Caco-2 (cell line): ENCODE data around the gene SLC38A8. TPM values are rescaled to one million over a fixed set of nuclear protein-coding genes. Genes with fewer than 3 reads are reported as not detected.

Source experiments
- BruUV-seq: library from RNA; stranded (reverse); fragments of 400-500 nt; replicated peaks from 2 replicates; lab custom pipeline; 2021; lab: Mats Ljungman, UMichigan
- CTCF ChIA-PET: fragments of 300-600 bp; sonication (Branson Sonifier 250); formaldehyde crosslinking; loops from one replicate; lab custom pipeline; 2022; ENCODE audit warnings: antibody characterized with exemption; lab: Charles Lee
- POLR2A ChIA-PET: fragments of 300-600 bp; sonication (Branson Sonifier 250); formaldehyde crosslinking; loops from one replicate; lab custom pipeline; 2022; ENCODE audit warnings: antibody characterized with exemption; lab: Charles Lee
- DNase-seq, 2 experiments: peaks; one replicate each; pipeline versions ENCODE4 v3.0.0 to v3.0.0-alpha.2; 2020 to 2022
- H3K27me3 ChIP-seq: replicated peaks from 2 replicates; pipeline ENCODE4 v1.6.0; 2011; ENCODE audit warnings: low read length; ENCODE audit not compliant: control insufficient read depth, insufficient read depth
- H3K36me3 ChIP-seq: 2 replicates; pipeline ENCODE4 v1.5.1; 2011; ENCODE audit warnings: low read length; ENCODE audit not compliant: control insufficient read depth, insufficient read depth
- H3K4me1 ChIP-seq: fragments of 250-450 bp; sonication (Bioruptor Pico); 2 replicates; pipeline ENCODE4 v1.5.1; 2020; ENCODE audit warnings: mild to moderate bottlenecking
- H3K4me3 ChIP-seq: 2 replicates; pipeline ENCODE4 v1.5.1; 2011; ENCODE audit warnings: low read depth, mild to moderate bottlenecking, control low read depth, low read length
- H3K9me3 ChIP-seq: fragments of 250-450 bp; sonication (Bioruptor Pico); 2 replicates; pipeline ENCODE4 v1.5.1; 2020; ENCODE audit warnings: mild to moderate bottlenecking, moderate library complexity
- H3K27ac Mint-ChIP-seq: one replicate; pipeline ENCODE4 v1.8.0; 2022; ENCODE audit warnings: mixed read lengths; ENCODE audit not compliant: unreplicated experiment
- H3K27me3 Mint-ChIP-seq: one replicate; pipeline ENCODE4 v1.8.0; 2022; ENCODE audit warnings: mixed read lengths; ENCODE audit not compliant: insufficient read depth, unreplicated experiment
- H3K36me3 Mint-ChIP-seq: one replicate; pipeline ENCODE4 v1.8.0; 2022; ENCODE audit warnings: mild to moderate bottlenecking, mixed read lengths; ENCODE audit not compliant: insufficient read depth, unreplicated experiment
- H3K4me1 Mint-ChIP-seq: one replicate; pipeline ENCODE4 v1.8.0; 2022; ENCODE audit warnings: low read depth, mixed read lengths; ENCODE audit not compliant: unreplicated experiment
- H3K4me3 Mint-ChIP-seq: one replicate; pipeline ENCODE4 v1.8.0; 2022; ENCODE audit warnings: mild to moderate bottlenecking, moderate library complexity, mixed read lengths; ENCODE audit not compliant: unreplicated experiment
- H3K9me3 Mint-ChIP-seq: one replicate; pipeline ENCODE4 v1.8.0; 2022; ENCODE audit warnings: mixed read lengths; ENCODE audit not compliant: unreplicated experiment
- CTCF ChIP-seq, 2 experiments: fragments of 200-600 bp in 1 of 2; IDR thresholded peaks; 1 replicate in 1 of 2; 2 replicates in 1 of 2; pipeline versions ENCODE4 v1.5.1 to v1.8.0; 2011 to 2022; ENCODE audit warnings: antibody characterized with exemption in 1 of 2, control low read depth in 1 of 2, inconsistent platforms in 1 of 2, low read depth in 1 of 2, low read length in 1 of 2, mild to moderate bottlenecking in 1 of 2, moderate library complexity in 1 of 2; ENCODE audit not compliant: insufficient read depth in 1 of 2, severe bottlenecking in 1 of 2, unreplicated experiment in 1 of 2
- intact Hi-C: fragments of 100-400 bp; cut with micrococcal nuclease; formaldehyde crosslinking; loops from one replicate; pipeline ENCODE4 v1.10.0; 2022; ENCODE audit not compliant: unreplicated experiment
- total RNA-seq: library from RNA; stranded (reverse); gene quantifications from 2 replicates; pipeline ENCODE4 v1.2.3, GENCODE V29; 2022

SLC38A8 gene
- total RNA-seq, 1 experiment from 2014 or later: 0.79 TPM

GRCh38 chr16:84045818-84046470, 3.3 kb upstream of the SLC38A8 start:
- ChIA-PET CTCF (interaction anchor here (0.7 kb wide), 1 partner anchor 37 kb away, joined by 7 read pairs; no protein-coding TSS in a partner anchor), POLR2A (no interaction called here)
- peaks cover 14% of the 10 kb centered on the region for H3K36me3 Mint-ChIP-seq
- H3K4me3 Mint-ChIP-seq: no peak overlapping the region
- Histone ChIP-seq H3K36me3 (peaks cover 4% of the 10 kb centered on the region), H3K4me1 (peaks cover 30% of the 10 kb centered on the region), H3K9me3 (no peaks in the 10 kb centered on the region), H3K4me3 (no peak overlapping the region), H3K27me3 (no peaks in the 10 kb centered on the region)
- H3K4me1 Mint-ChIP-seq: peaks cover 17% of the 10 kb centered on the region
- intact Hi-C loops: loop anchor here (5.0 kb wide), 1 partner anchor 219 kb away; no protein-coding TSS in a partner anchor
- no peaks in the 10 kb centered on the region for H3K9me3 Mint-ChIP-seq
- H3K27ac Mint-ChIP-seq: no peak overlapping the region
- TF ChIP-seq CTCF (IDR thresholded peaks at IDR 0.05; ENCODE audit: insufficient read depth in 1 of 2, low read depth in 1 of 2, low read length in 1 of 2, severe bottlenecking in 1 of 2, unreplicated experiment in 1 of 2): no peak
- DNase-seq: no peak
- no peaks in the 10 kb centered on the region for H3K27me3 Mint-ChIP-seq
- no TSS peak for BruUV-seq

GRCh38 chr16:84045001-84045817, 2.6 kb upstream of the SLC38A8 start:
- ChIA-PET CTCF (interaction anchor here (0.6 to 2.8 kb wide), 5 partner anchors 10 to 88 kb away, joined by 3 to 37 read pairs (median 3); no protein-coding TSS in a partner anchor), POLR2A (no interaction called here)
- intact Hi-C loops: loop anchor here (5.0 kb wide), 1 partner anchor 218 kb away; no protein-coding TSS in a partner anchor
- Histone ChIP-seq H3K4me1 (peaks cover 30% of the 10 kb centered on the region), H3K9me3 (no peaks in the 10 kb centered on the region), H3K27me3 (no peaks in the 10 kb centered on the region), H3K36me3 (peaks cover 4% of the 10 kb centered on the region), H3K4me3 (no peak overlapping the region)
- no TSS peak for BruUV-seq
- no peak overlapping the region for H3K27ac Mint-ChIP-seq
- no peak overlapping the region for H3K4me3 Mint-ChIP-seq
- H3K36me3 Mint-ChIP-seq: peaks cover 12% of the 10 kb centered on the region
- H3K9me3 Mint-ChIP-seq: no peaks in the 10 kb centered on the region
- peaks cover under 1% of the 10 kb centered on the region for H3K27me3 Mint-ChIP-seq
- peaks cover 17% of the 10 kb centered on the region for H3K4me1 Mint-ChIP-seq
- DNase-seq: no peak
- no peak for TF ChIP-seq CTCF (IDR thresholded peaks at IDR 0.05; ENCODE audit: insufficient read depth in 1 of 2, low read depth in 1 of 2, low read length in 1 of 2, severe bottlenecking in 1 of 2, unreplicated experiment in 1 of 2)

GRCh38 chr16:84044118-84044488, 1.5 kb upstream of the SLC38A8 start:
- Histone ChIP-seq H3K9me3 (no peaks in the 10 kb centered on the region), H3K4me3 (no peak overlapping the region), H3K36me3 (peaks cover 1% of the 10 kb centered on the region; the same call in 1 of the 2 replicates), H3K4me1 (peaks cover 30% of the 10 kb centered on the region), H3K27me3 (no peaks in the 10 kb centered on the region)
- H3K27ac Mint-ChIP-seq: no peak overlapping the region
- CTCF ChIA-PET: interaction anchor here (0.5 to 2.8 kb wide), 7 partner anchors 11 to 90 kb away, joined by 3 to 37 read pairs (median 4); partner anchors contain the start of gene OSGIN1
- H3K36me3 Mint-ChIP-seq: peaks cover 6% of the 10 kb centered on the region
- no peaks in the 10 kb centered on the region for H3K9me3 Mint-ChIP-seq
- TF ChIP-seq CTCF (IDR thresholded peaks at IDR 0.05; ENCODE audit: insufficient read depth in 1 of 2, low read depth in 1 of 2, low read length in 1 of 2, severe bottlenecking in 1 of 2, unreplicated experiment in 1 of 2): peak; percentile 43 to 65
- no TSS peak for BruUV-seq
- peaks cover 2% of the 10 kb centered on the region for H3K27me3 Mint-ChIP-seq
- intact Hi-C loops: loop anchor here (1.0 kb wide), 3 partner anchors 76 to 118 kb away; partner anchors contain the start of gene NECAB2
- DNase-seq: peak; percentile 65 to 69
- H3K4me3 Mint-ChIP-seq: peak overlapping the region; percentile 71
- H3K4me1 Mint-ChIP-seq: peaks cover 17% of the 10 kb centered on the region
- POLR2A ChIA-PET: interaction anchor here (0.6 kb wide), 1 partner anchor 16 kb away, joined by 5 read pairs; no protein-coding TSS in a partner anchor
